GM19395 (cell line): ENCODE data around the gene SNAPC3.

Experiments used
- ATAC-seq: cut with Tn5 transposase; IDR thresholded peaks from one replicate; pipeline ENCODE4 v1.9.1; 2021; ENCODE audit warnings: mild to moderate bottlenecking, moderate library complexity; ENCODE audit not compliant: unreplicated experiment

SNAPC3 gene

DNA sequence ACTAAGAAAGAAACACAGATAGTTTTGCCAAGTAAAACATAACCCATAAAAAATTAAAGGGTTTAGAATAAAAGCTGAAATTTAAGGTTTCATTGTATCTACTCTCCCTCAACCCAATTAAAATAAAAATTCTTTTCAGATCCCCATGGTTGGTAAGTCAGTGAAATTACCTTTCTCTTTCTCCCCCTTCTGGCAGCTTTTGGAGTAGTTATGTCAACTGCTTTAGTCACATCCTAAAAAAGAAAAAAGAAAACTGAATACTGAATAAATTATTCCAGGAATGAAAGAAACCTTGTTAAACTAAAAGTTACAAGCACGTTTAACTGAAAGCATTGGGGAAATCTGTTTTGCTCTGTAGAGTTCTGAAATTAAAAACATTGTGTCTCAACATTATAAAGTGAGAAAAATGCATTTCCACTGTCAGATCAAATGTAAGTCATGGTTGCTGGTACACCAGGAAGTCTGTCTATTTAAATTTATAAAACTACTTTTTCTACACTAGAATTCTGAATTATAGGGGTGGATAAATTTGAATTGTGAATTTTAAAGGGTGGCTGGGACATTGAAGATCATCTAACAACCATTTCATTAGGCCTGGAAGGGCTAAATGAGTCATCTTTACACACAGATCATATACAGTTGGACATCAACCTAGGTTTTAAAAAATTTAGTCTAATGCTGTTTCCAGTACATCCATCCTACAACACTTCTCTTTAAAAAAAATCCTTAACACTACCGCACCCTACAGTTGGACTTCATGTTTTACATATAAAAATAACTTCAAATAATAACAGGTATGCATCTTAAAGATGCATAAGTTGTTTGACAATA, 63.4 kb downstream of the SNAPC3 start:
- ATAC-seq = no peak

GRCh38 chr9:15491950-15492349, 69.3 kb downstream of the SNAPC3 start:
- ATAC-seq = no peak

GRCh38 chr9:15492485-15493150, 69.9 kb downstream of the SNAPC3 start:
- no peak for ATAC-seq

DNA sequence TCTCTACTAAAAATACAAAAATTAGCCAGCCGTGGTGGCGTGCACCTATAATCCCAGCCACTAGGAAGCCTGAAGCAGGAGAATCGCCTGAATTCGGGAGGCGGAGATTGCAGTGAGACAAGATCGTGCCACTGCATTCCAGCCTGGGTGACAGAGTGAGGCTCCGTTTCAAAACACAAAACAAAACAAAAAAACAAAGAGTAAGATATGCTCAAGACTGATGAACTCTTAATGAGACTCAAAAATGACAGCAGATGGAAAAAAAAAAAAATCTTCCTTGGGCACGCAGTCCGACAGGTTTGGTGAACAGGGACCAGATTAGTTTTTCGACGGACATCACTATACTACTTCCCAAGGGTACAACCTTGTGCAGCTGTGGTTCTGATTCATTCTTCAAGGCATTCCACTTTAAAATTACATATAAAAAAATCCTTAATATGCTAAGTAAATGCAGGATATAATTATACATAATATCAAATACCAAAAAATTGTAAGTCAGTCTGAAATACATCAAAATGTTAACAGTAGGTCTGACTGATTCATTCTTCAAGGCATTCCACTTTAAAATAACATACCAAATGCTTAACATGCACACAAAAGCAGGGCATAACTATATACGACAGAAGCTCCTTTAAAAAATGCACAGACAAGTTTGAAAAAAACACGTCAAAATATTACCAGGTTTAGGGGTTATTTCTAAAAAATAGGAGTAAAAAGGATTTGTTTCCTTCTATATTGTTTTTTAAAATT, 75.7 kb downstream of the SNAPC3 start:
- ATAC-seq = no peak

DNA sequence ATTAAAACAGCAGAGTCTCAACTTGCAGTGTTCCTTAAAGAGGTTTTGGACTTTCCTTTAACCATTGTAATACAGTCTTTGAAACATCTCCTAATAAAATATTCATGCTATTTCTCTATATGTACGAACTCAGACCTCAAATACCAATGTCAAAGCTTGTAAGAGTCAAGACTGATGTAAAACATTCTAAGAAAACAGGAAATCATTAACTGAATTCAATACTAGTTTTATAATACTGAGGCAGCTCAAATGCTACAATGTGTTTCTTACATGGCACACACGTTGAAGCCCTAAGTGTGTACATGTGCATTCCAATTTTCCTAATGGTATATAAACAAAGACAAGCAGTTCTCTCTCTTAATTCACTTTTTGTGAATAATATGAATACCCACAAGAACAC, 76.5 kb downstream of the SNAPC3 start:
- ATAC-seq = no peak

DNA sequence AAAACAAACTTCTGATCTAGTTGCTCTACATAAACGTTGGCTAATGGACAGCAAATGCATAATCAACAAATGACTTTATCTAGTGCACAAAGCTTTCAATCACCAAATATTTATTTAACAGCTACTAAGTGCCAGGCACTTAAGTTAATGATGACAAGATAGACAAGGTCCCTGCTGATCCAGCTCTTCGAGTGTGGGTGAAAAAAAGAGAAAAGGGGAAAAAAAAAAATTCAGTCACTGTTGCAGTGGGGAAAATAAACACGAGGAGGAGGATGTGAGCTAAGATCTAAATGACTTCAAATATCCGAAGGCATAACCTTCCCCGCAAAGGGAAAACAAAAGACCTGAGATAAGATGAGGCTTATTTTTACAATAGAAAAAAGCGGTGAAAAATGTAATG, 78.5 kb downstream of the SNAPC3 start:
- no peak for ATAC-seq

GRCh38 chr9:15501803-15502202, 79.1 kb downstream of the SNAPC3 start:
- no peak for ATAC-seq

DNA sequence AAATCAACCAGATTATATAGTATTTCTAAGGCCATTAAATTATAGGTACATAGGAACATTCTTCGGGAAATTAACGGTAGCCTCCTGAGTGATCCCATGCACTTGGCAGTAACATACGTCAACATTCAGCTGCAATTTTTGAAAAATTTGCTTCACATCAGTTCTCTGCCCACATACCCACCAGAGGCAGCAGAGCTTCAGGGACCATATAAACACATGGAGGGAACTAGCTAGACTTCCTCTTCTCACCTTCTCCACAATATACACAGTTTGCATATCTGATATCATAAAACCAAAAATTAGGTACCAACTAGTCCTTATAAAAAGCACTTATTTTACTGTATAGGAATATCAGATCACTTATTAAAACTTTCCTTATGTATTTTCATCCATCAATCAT, 83.2 kb downstream of the SNAPC3 start:
- ATAC-seq = no peak

GRCh38 chr9:15509931-15510788, 87.5 kb downstream of the SNAPC3 start:
- ATAC-seq = peak; percentile 44

DNA sequence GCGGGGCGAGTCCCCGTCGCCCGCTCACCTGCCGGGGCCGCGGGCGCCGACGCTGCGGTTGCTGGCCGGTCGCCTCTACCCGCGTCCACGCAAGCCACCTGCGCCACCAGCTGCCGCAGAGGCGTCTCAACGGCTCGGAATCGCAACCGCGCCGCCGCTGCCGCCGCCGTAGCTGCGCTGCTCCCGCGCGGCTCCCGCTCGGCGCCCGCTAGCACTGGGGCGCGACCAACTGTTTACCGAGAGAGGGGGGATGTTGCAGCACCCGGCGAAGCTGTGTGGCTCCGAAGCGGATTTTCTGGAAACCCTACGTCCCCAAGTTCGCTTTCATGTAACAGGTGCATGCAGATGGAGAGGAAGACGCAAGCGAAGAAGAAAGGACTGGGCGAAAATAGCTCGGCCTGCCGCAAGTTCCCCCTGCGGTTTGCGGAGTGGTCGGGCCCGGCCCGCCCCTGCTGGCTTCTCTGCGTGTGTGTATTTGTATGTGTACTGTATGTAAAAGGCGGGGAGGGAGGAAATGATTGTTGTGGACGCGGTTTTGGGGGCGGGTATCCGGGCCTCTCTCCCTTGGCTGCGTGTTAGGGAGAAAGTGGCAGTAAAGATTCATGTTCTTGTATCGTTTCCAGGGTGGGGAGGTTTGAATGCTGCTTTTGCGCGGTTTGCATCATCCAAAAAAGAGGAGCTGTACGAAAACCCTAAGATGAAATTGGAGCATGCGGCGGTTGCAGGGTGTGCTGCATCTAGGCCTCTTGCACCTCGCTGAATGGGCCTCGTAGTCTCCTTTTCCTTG, 88.3 kb downstream of the SNAPC3 start, which contains the start of gene PSIP1:
Gene PSIP1, minus strand, starts transcription at position 182 of the 787 bp plus-strand sequence. CDS start 782 bp downstream, outside the sequence.
- peak; percentile 87 for ATAC-seq
